HepG2 (cell line): ENCODE measurements around the gene TPX2. TPM values are rescaled to one million over a fixed set of nuclear protein-coding genes. Genes with fewer than 3 reads are reported as not detected.

Experiments used
- ARHGAP35 ChIP-seq: sonication (generic); formaldehyde crosslinking; IDR thresholded peaks from 2 replicates; pipeline ENCODE4 v1.9.0; 2022; ENCODE audit warnings: mild to moderate bottlenecking, inconsistent platforms, moderate library complexity, missing genetic modification reagents, borderline replicate concordance
- ARNTL ChIP-seq: sonication (generic); formaldehyde crosslinking; IDR thresholded peaks from 2 replicates; pipeline ENCODE4 v1.4.0; 2020; ENCODE audit warnings: mild to moderate bottlenecking, missing genetic modification reagents
- DPF2 ChIP-seq: sonication (generic); formaldehyde crosslinking; IDR thresholded peaks from 2 replicates; pipeline ENCODE4 v1.4.0; 2020; ENCODE audit warnings: mild to moderate bottlenecking, low read depth, missing genetic modification reagents, borderline replicate concordance
- FOSL1 ChIP-seq: sonication (generic); formaldehyde crosslinking; IDR thresholded peaks from 2 replicates; pipeline ENCODE4 v1.9.0; 2021; ENCODE audit warnings: missing genetic modification reagents, borderline replicate concordance
- MIER2 ChIP-seq: IDR thresholded peaks from 2 replicates; pipeline ENCODE4 v1.6.1; 2016; ENCODE audit warnings: missing biosample characterization, missing genetic modification reagents
- MYC ChIP-seq: sonication (generic); formaldehyde crosslinking; IDR thresholded peaks from 2 replicates; pipeline ENCODE4 v1.9.0; 2021; ENCODE audit warnings: missing genetic modification reagents, borderline replicate concordance
- MZF1 ChIP-seq: sonication (generic); formaldehyde crosslinking; IDR thresholded peaks from 2 replicates; pipeline ENCODE4 v1.8.1; 2023; ENCODE audit warnings: mild to moderate bottlenecking, missing genetic modification reagents, borderline replicate concordance
- PRPF4 ChIP-seq: fragments of 200-400 bp; formaldehyde crosslinking; IDR thresholded peaks from 2 replicates; pipeline ENCODE4 v1.6.1; 2016; ENCODE audit warnings: low read length, low read depth; ENCODE audit not compliant: poor library complexity, severe bottlenecking
- TBX2 ChIP-seq: sonication (generic); formaldehyde crosslinking; IDR thresholded peaks from 2 replicates; pipeline ENCODE4 v1.5.0; 2020; ENCODE audit warnings: missing genetic modification reagents, mild to moderate bottlenecking, borderline replicate concordance
- ZBTB20 ChIP-seq: sonication (generic); formaldehyde crosslinking; IDR thresholded peaks from 2 replicates; pipeline ENCODE4 v1.8.1; 2023; ENCODE audit warnings: missing genetic modification reagents, low read depth, mild to moderate bottlenecking, borderline replicate concordance
- ZBTB7A ChIP-seq: sonication (generic); formaldehyde crosslinking; IDR thresholded peaks from 2 replicates; pipeline ENCODE4 v1.8.0; 2022; ENCODE audit warnings: mild to moderate bottlenecking, missing genetic modification reagents
- ZC3H13 ChIP-seq: sonication (generic); formaldehyde crosslinking; IDR thresholded peaks from 2 replicates; pipeline ENCODE4 v1.8.1; 2023; ENCODE audit warnings: mild to moderate bottlenecking, missing genetic modification reagents, moderate library complexity
- ZFP62 ChIP-seq: sonication (generic); formaldehyde crosslinking; IDR thresholded peaks from 2 replicates; pipeline ENCODE4 v1.4.0; 2020; ENCODE audit warnings: missing genetic modification reagents
- ZNF138 ChIP-seq: sonication (generic); formaldehyde crosslinking; IDR thresholded peaks from 2 replicates; pipeline ENCODE4 v1.5.0; 2020; ENCODE audit warnings: mild to moderate bottlenecking, low read depth, missing genetic modification reagents
- ZNF510 ChIP-seq: sonication (generic); formaldehyde crosslinking; IDR thresholded peaks from 2 replicates; pipeline ENCODE4 v1.4.0; 2020; ENCODE audit warnings: low read depth, mild to moderate bottlenecking, missing genetic modification reagents
- ZNF782 ChIP-seq: sonication (generic); formaldehyde crosslinking; IDR thresholded peaks from 2 replicates; pipeline ENCODE4 v1.4.0; 2020; ENCODE audit warnings: missing genetic modification reagents, mild to moderate bottlenecking, borderline replicate concordance
- ZSCAN25 ChIP-seq: sonication (generic); formaldehyde crosslinking; IDR thresholded peaks from 2 replicates; pipeline ENCODE4 v1.8.0; 2022; ENCODE audit warnings: mild to moderate bottlenecking, missing genetic modification reagents
- ZSCAN30 ChIP-seq: sonication (generic); formaldehyde crosslinking; IDR thresholded peaks from 2 replicates; pipeline ENCODE4 v1.5.0; 2020; ENCODE audit warnings: mild to moderate bottlenecking, missing genetic modification reagents
- polyA plus RNA-seq, 8 experiments: library from polyadenylated mRNA; depleted of rRNA in 3 of 8; stranded (reverse) in 7 of 8; unstranded in 1 of 8; fragments of >200 nt; fragmentation: Illumina TruSeq in 4 of 8; extraction: Trizol in 4 of 8; gene quantifications; 2 replicates each; pipeline versions ENCODE4 v1.2.1 to v1.2.3, GENCODE V29; 2011 to 2016; ENCODE audit warnings: low read depth in 4 of 8, missing spikeins in 1 of 8, mixed read lengths in 1 of 8; ENCODE audit not compliant: insufficient read depth in 1 of 8
- total RNA-seq, 5 experiments: library from RNA; depleted of rRNA; stranded (reverse); fragments of >200 nt; fragmentation: Illumina TruSeq; extraction: Trizol; gene quantifications; 2 replicates each; pipeline ENCODE4 v1.2.3, GENCODE V29; 2016; ENCODE audit warnings: low read depth in 1 of 5
- TF ChIP-seq, protein P1 (sequence below): sonication (generic); formaldehyde crosslinking; IDR thresholded peaks from 2 replicates; pipeline ENCODE4 v1.5.0; 2020; ENCODE audit warnings: missing genetic modification reagents
- TF ChIP-seq, protein P2 (sequence below), 2 experiments: sonication (generic) in 1 of 2; formaldehyde crosslinking in 1 of 2; IDR thresholded peaks; 2 replicates each; pipeline versions ENCODE4 v1.5.1 to v1.6.1; 2011 to 2020; ENCODE audit warnings: borderline replicate concordance in 1 of 2, low read depth in 1 of 2, low read length in 1 of 2, mild to moderate bottlenecking in 1 of 2, missing genetic modification reagents in 1 of 2, moderate library complexity in 1 of 2
- TF ChIP-seq, protein P3 (sequence below): sonication (generic); formaldehyde crosslinking; IDR thresholded peaks from 2 replicates; pipeline ENCODE4 v1.4.0; 2020; ENCODE audit warnings: mild to moderate bottlenecking, missing genetic modification reagents
- TF ChIP-seq, protein P4 (sequence below): IDR thresholded peaks from 2 replicates; pipeline ENCODE4 v1.6.1; 2016; ENCODE audit warnings: low read depth, borderline replicate concordance
- TF ChIP-seq, protein P5 (sequence below): sonication (generic); formaldehyde crosslinking; conservative IDR thresholded peaks from 2 replicates; pipeline ENCODE4 v1.4.0; 2020; ENCODE audit warnings: missing genetic modification reagents

Gene TPX2
- total and polyA plus RNA-seq, 2 of the 13 experiments (the other 11 are each of a cell fraction or from before 2014, with no cell fraction given) = 34.3 to 124 TPM

DNA sequence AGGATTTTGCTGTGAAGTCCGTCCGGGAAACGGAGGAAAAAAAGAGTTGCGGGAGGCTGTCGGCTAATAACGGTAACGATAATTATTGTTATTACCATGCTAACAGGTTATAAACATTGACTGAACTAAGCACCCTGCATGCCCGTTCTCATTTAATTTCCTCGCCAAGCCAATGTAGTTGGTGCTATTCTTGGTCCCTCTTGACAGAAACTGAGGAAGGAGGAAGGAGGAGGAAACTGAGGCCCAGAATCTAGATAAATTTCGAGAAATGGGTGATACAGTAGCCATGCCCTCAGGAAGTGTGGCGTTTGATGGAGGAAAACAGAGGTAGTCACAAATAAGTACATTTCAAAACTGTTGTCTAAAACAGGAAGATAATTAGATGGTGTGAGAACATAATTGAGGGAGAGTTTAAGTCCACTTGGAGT, 474 bp downstream of the TPX2 start (continued):
- TF ChIP-seq ZNF782 (CRISPR knock-in tag) = 0 out of 2 replicates have a peak, but pooled peaks have one; percentile 5
- TF ChIP-seq, protein P1, sequence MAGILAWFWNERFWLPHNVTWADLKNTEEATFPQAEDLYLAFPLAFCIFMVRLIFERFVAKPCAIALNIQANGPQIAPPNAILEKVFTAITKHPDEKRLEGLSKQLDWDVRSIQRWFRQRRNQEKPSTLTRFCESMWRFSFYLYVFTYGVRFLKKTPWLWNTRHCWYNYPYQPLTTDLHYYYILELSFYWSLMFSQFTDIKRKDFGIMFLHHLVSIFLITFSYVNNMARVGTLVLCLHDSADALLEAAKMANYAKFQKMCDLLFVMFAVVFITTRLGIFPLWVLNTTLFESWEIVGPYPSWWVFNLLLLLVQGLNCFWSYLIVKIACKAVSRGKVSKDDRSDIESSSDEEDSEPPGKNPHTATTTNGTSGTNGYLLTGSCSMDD (CRISPR knock-in tag) = no peak
- no peak for TF ChIP-seq ZBTB7A (CRISPR knock-in tag)
- TF ChIP-seq ZNF138 (CRISPR knock-in tag) = peak; percentile 14; the same call in 1 of the 2 replicates
- no peak for TF ChIP-seq ZSCAN25 (CRISPR knock-in tag)
- TF ChIP-seq, protein P2, sequence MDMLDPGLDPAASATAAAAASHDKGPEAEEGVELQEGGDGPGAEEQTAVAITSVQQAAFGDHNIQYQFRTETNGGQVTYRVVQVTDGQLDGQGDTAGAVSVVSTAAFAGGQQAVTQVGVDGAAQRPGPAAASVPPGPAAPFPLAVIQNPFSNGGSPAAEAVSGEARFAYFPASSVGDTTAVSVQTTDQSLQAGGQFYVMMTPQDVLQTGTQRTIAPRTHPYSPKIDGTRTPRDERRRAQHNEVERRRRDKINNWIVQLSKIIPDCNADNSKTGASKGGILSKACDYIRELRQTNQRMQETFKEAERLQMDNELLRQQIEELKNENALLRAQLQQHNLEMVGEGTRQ (IDR thresholded peaks at IDR 0.05; ENCODE audit: low read depth, low read length) = no peak
- TF ChIP-seq, protein P2 (CRISPR knock-in tag; IDR thresholded peaks at IDR 0.05; ENCODE audit: borderline replicate concordance) = no peak
- TF ChIP-seq, protein P3, sequence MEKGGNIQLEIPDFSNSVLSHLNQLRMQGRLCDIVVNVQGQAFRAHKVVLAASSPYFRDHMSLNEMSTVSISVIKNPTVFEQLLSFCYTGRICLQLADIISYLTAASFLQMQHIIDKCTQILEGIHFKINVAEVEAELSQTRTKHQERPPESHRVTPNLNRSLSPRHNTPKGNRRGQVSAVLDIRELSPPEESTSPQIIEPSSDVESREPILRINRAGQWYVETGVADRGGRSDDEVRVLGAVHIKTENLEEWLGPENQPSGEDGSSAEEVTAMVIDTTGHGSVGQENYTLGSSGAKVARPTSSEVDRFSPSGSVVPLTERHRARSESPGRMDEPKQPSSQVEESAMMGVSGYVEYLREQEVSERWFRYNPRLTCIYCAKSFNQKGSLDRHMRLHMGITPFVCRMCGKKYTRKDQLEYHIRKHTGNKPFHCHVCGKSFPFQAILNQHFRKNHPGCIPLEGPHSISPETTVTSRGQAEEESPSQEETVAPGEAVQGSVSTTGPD = no peak
- no peak for TF ChIP-seq ZSCAN30
- TF ChIP-seq MZF1 (CRISPR knock-in tag) = no peak
- TF ChIP-seq MIER2 (CRISPR knock-in tag) = no peak
- 0 out of 2 replicates have a peak, but pooled peaks have one; percentile 6 for TF ChIP-seq ZNF510
- 0 out of 2 replicates have a peak, but pooled peaks have one; percentile 43 for TF ChIP-seq TBX2 (CRISPR knock-in tag)
- TF ChIP-seq PRPF4 = no peak
- TF ChIP-seq ARHGAP35 = 0 out of 2 replicates have a peak, but pooled peaks have one; percentile 2
- TF ChIP-seq, protein P4, sequence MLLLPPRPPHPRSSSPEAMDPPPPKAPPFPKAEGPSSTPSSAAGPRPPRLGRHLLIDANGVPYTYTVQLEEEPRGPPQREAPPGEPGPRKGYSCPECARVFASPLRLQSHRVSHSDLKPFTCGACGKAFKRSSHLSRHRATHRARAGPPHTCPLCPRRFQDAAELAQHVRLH (CRISPR knock-in tag) = no peak
- TF ChIP-seq ZC3H13 (CRISPR knock-in tag) = no peak
- TF ChIP-seq ZFP62 (CRISPR knock-in tag) = no peak
- no peak for TF ChIP-seq MYC
- TF ChIP-seq ZBTB20 = peak; percentile 21; the same call in 1 of the 2 replicates
- no peak for TF ChIP-seq DPF2 (CRISPR knock-in tag)
- TF ChIP-seq, protein P5, sequence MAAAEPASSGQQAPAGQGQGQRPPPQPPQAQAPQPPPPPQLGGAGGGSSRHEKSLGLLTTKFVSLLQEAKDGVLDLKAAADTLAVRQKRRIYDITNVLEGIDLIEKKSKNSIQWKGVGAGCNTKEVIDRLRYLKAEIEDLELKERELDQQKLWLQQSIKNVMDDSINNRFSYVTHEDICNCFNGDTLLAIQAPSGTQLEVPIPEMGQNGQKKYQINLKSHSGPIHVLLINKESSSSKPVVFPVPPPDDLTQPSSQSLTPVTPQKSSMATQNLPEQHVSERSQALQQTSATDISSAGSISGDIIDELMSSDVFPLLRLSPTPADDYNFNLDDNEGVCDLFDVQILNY (CRISPR knock-in tag) = no peak
- TF ChIP-seq ARNTL (CRISPR knock-in tag) = no peak
- no peak for TF ChIP-seq FOSL1 (CRISPR knock-in tag)
